ENCODE data around the gene PCDHB4. TPM values are rescaled to one million over a fixed set of nuclear protein-coding genes. Genes with fewer than 3 reads are reported as not detected.
"Not testable (repeated sequence)": the region's sequence is repeated elsewhere in the genome, so short reads cannot be mapped to it uniquely, and the experiment has no call there.

Gene PCDHB4
- total and polyA plus RNA-seq, 2 of the 8 experiments (the other 6 are each of a cell fraction or from before 2014, with no cell fraction given), result 1.3 to 1.5 TPM

DNA sequence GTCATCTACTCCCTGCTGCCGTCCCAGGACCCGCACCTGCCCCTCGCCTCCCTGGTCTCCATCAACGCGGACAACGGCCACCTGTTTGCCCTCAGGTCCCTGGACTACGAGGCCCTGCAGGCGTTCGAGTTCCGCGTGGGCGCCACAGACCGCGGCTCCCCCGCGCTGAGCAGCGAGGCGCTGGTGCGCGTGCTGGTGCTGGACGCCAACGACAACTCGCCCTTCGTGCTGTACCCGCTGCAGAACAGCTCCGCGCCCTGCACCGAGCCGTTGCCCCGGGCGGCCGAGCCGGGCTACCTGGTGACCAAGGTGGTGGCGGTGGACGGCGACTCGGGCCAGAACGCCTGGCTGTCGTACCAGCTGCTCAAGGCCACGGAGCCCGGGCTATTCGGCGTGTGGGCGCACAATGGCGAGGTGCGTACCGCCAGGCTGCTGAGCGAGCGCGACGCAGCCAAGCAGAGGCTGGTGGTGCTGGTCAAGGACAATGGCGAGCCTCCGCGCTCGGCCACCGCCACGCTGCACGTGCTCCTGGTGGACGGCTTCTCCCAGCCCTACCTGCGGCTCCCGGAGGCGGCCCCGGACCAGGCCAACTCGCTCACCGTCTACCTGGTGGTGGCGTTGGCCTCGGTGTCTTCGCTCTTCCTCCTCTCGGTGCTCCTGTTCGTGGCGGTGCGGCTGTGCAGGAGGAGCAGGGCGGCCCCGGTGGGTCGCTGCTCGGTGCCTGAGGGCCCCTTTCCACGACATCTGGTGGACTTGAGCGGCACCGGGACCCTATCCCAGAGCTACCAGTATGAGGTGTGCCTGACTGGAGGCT, 52.9 kb downstream of the PCDHB4 start:
- H4K8ac ChIP-seq (ENCODE audit: extremely low read depth, insufficient read depth, low read length); H4K91ac ChIP-seq (replicated peaks; ENCODE audit: insufficient read length, low read length); H2BK15ac ChIP-seq (ENCODE audit: low read length); H3K27ac ChIP-seq (ENCODE audit: low read depth, low read length); H2BK12ac ChIP-seq (ENCODE audit: low read depth, low read length); H2AK5ac ChIP-seq (ENCODE audit: low read depth, low read length); H3K79me2 ChIP-seq (ENCODE audit: control insufficient read depth in 1 of 2, insufficient read depth in 2 of 2, low read length in 2 of 2); H2BK5ac ChIP-seq (ENCODE audit: low read depth, low read length); H2BK20ac ChIP-seq (ENCODE audit: low read length); H3K27me3 ChIP-seq (replicated peaks in 1 of 4; ENCODE audit: control insufficient read depth in 3 of 4, extremely low read depth in 1 of 4, insufficient read depth in 3 of 4, low read length in 3 of 4); H3K9ac ChIP-seq (replicated peaks in 1 of 4; ENCODE audit: extremely low read depth in 1 of 4, low read depth in 3 of 4, low read length in 3 of 4); FAIRE-seq; H3K79me1 ChIP-seq (ENCODE audit: low read depth, low read length); H3K4me1 ChIP-seq (replicated peaks in 1 of 4; ENCODE audit: control insufficient read depth in 3 of 4, insufficient read depth in 4 of 4, low read length in 3 of 4); H4K20me1 ChIP-seq (replicated peaks in 1 of 2; ENCODE audit: control insufficient read depth in 1 of 2, insufficient read depth in 2 of 2, low read length in 2 of 2); H3K14ac ChIP-seq (ENCODE audit: insufficient read length); DNase-seq (ENCODE audit: low read depth in 1 of 2, low spot score in 2 of 2); H3K4me2 ChIP-seq (ENCODE audit: insufficient read depth in 1 of 2, low read depth in 2 of 2, low read length in 2 of 2); H2BK120ac ChIP-seq (replicated peaks; ENCODE audit: low read depth, low read length); H3K23ac ChIP-seq (ENCODE audit: insufficient read length); H3K4me3 ChIP-seq (ENCODE audit: extremely low read depth in 1 of 4, insufficient read depth in 2 of 4, low read depth in 3 of 4, low read length in 4 of 4); H3K4ac ChIP-seq (replicated peaks; ENCODE audit: insufficient read length, low read depth, low read length); H3K36me3 ChIP-seq (ENCODE audit: control insufficient read depth in 2 of 4, insufficient read depth in 4 of 4, low read length in 3 of 4); H3K18ac ChIP-seq (ENCODE audit: extremely low read depth, low read length); H3K23me2 ChIP-seq (ENCODE audit: low read depth, low read length); H4K5ac ChIP-seq (ENCODE audit: insufficient read length, low read depth, low read length); H2AFZ ChIP-seq (ENCODE audit: low read length); H3K56ac ChIP-seq (replicated peaks; ENCODE audit: insufficient read length, low read depth, low read length); POLR2A ChIA-PET (ENCODE audit: partially characterized antibody): not testable (repeated sequence)
- CTCF ChIA-PET (ENCODE audit: partially characterized antibody), result interaction anchor here (1.4 kb wide), 1 partner anchor 52 kb away, joined by 3 read pairs; no protein-coding TSS in a partner anchor
- H3K9me3 ChIP-seq (ENCODE audit: insufficient read depth in 2 of 2, low read depth in 1 of 2, low read length in 1 of 2), result peaks cover 0 to 15% of the 10 kb centered on the region in 2 experiments; a peak in 1 of 4 replicates
- WGBS, 2 experiments (ENCODE audit: extremely low coverage in 1 of 2, insufficient coverage in 1 of 2, insufficient read length in 1 of 2, insufficient replicate concordance in 2 of 2, low coverage in 1 of 2, low lambda C conversion rate in 2 of 2, missing lambda C conversion rate in 1 of 2), result 96% methylated on average over 51 of the region's 79 CpGs; no CpG with 5 or more reads in 1 of the 2 experiments

Other genes starting within 250 kb of the PCDHB4 start
- 9.3 and 10.6 TPM in 2 replicates for gene PCDHA12, start 246.5 kb upstream of the PCDHB4 start, total RNA-seq (2021; fragmentation: NEBNext Ultra II Directional; extraction: Animal tissue kit (Norgen Biotek cat#: 25700))
- 4.2 and 5.7 TPM in 2 replicates for gene PCDHA12, start 246.5 kb upstream of the PCDHB4 start, polyA plus RNA-seq (2011; rRNA removed)
- 1.1 and 1.2 TPM in 2 replicates for gene PCDHA13, start 239.7 kb upstream of the PCDHB4 start, total RNA-seq (2021; fragmentation: NEBNext Ultra II Directional; extraction: Animal tissue kit (Norgen Biotek cat#: 25700))
- gene PCDHA13, start 239.7 kb upstream of the PCDHB4 start, polyA plus RNA-seq (2011; rRNA removed), result 1.3 and 1.4 TPM in 2 replicates
- 4.5 and 5.0 TPM in 2 replicates for gene PCDHAC1, start 195.5 kb upstream of the PCDHB4 start, total RNA-seq (2021; fragmentation: NEBNext Ultra II Directional; extraction: Animal tissue kit (Norgen Biotek cat#: 25700))
- 2.2 and 2.4 TPM in 2 replicates for gene PCDHAC1, start 195.5 kb upstream of the PCDHB4 start, polyA plus RNA-seq (2011; rRNA removed)
- 3.7 and 4.9 TPM in 2 replicates for gene PCDHAC2, start 155.3 kb upstream of the PCDHB4 start, total RNA-seq (2021; fragmentation: NEBNext Ultra II Directional; extraction: Animal tissue kit (Norgen Biotek cat#: 25700))
- 4.6 and 5.0 TPM in 2 replicates for gene PCDHAC2, start 155.3 kb upstream of the PCDHB4 start, polyA plus RNA-seq (2011; rRNA removed)
- gene PCDHB1, start 70.4 kb upstream of the PCDHB4 start, total RNA-seq (2021; fragmentation: NEBNext Ultra II Directional; extraction: Animal tissue kit (Norgen Biotek cat#: 25700)), result 0.04 and 0.08 TPM in 2 replicates
- gene PCDHB1, start 70.4 kb upstream of the PCDHB4 start, polyA plus RNA-seq (2011; rRNA removed), result 0.03 and 0.05 TPM in 2 replicates
- 25.6 and 28.8 TPM in 2 replicates for gene PCDHB2, start 27.2 kb upstream of the PCDHB4 start, total RNA-seq (2021; fragmentation: NEBNext Ultra II Directional; extraction: Animal tissue kit (Norgen Biotek cat#: 25700))
- gene PCDHB2, start 27.2 kb upstream of the PCDHB4 start, polyA plus RNA-seq (2011; rRNA removed), result 29.2 and 38.0 TPM in 2 replicates
- 3.4 and 4.0 TPM in 2 replicates for gene PCDHB3, start 21.3 kb upstream of the PCDHB4 start, total RNA-seq (2021; fragmentation: NEBNext Ultra II Directional; extraction: Animal tissue kit (Norgen Biotek cat#: 25700))
- 1.6 and 1.8 TPM in 2 replicates for gene PCDHB3, start 21.3 kb upstream of the PCDHB4 start, polyA plus RNA-seq (2011; rRNA removed)
- 2.4 and 2.8 TPM in 2 replicates for gene PCDHB5, start 13.4 kb downstream of the PCDHB4 start, total RNA-seq (2021; fragmentation: NEBNext Ultra II Directional; extraction: Animal tissue kit (Norgen Biotek cat#: 25700))
- 8.2 and 12.5 TPM in 2 replicates for gene PCDHB5, start 13.4 kb downstream of the PCDHB4 start, polyA plus RNA-seq (2011; rRNA removed)
- 0.17 and 0.28 TPM in 2 replicates for gene PCDHB6, start 28.2 kb downstream of the PCDHB4 start, total RNA-seq (2021; fragmentation: NEBNext Ultra II Directional; extraction: Animal tissue kit (Norgen Biotek cat#: 25700))
- 0.29 and 0.39 TPM in 2 replicates for gene PCDHB6, start 28.2 kb downstream of the PCDHB4 start, polyA plus RNA-seq (2011; rRNA removed)
- gene PCDHB7, start 50.8 kb downstream of the PCDHB4 start, total RNA-seq (2021; fragmentation: NEBNext Ultra II Directional; extraction: Animal tissue kit (Norgen Biotek cat#: 25700)), result 0.19 and 0.25 TPM in 2 replicates
- gene PCDHB7, start 50.8 kb downstream of the PCDHB4 start, polyA plus RNA-seq (2011; rRNA removed), result 0.17 and 0.24 TPM in 2 replicates
- 0.92 and 1.1 TPM in 2 replicates for gene PCDHB8, start 56.0 kb downstream of the PCDHB4 start, total RNA-seq (2021; fragmentation: NEBNext Ultra II Directional; extraction: Animal tissue kit (Norgen Biotek cat#: 25700))
- gene PCDHB8, start 56.0 kb downstream of the PCDHB4 start, polyA plus RNA-seq (2011; rRNA removed), result 0.24 and 0.30 TPM in 2 replicates
- 5.2 and 5.9 TPM in 2 replicates for gene PCDHB16, start 60.6 kb downstream of the PCDHB4 start, total RNA-seq (2021; fragmentation: NEBNext Ultra II Directional; extraction: Animal tissue kit (Norgen Biotek cat#: 25700))
- gene PCDHB16, start 60.6 kb downstream of the PCDHB4 start, polyA plus RNA-seq (2011; rRNA removed), result 1.7 and 2.2 TPM in 2 replicates
- 1.6 and 3.8 TPM in 2 replicates for gene PCDHB9, start 65.3 kb downstream of the PCDHB4 start, total RNA-seq (2021; fragmentation: NEBNext Ultra II Directional; extraction: Animal tissue kit (Norgen Biotek cat#: 25700))
- 0.68 and 0.88 TPM in 2 replicates for gene PCDHB9, start 65.3 kb downstream of the PCDHB4 start, polyA plus RNA-seq (2011; rRNA removed)
- 1.8 and 1.9 TPM in 2 replicates for gene PCDHB10, start 70.5 kb downstream of the PCDHB4 start, total RNA-seq (2021; fragmentation: NEBNext Ultra II Directional; extraction: Animal tissue kit (Norgen Biotek cat#: 25700))
- gene PCDHB10, start 70.5 kb downstream of the PCDHB4 start, polyA plus RNA-seq (2011; rRNA removed), result 1.3 and 1.5 TPM in 2 replicates
- gene PCDHB11, start 77.8 kb downstream of the PCDHB4 start, total RNA-seq (2021; fragmentation: NEBNext Ultra II Directional; extraction: Animal tissue kit (Norgen Biotek cat#: 25700)), result 0.86 and 1.4 TPM in 2 replicates
- 0.50 and 0.63 TPM in 2 replicates for gene PCDHB11, start 77.8 kb downstream of the PCDHB4 start, polyA plus RNA-seq (2011; rRNA removed)
- 2.0 and 3.0 TPM in 2 replicates for gene PCDHB12, start 86.9 kb downstream of the PCDHB4 start, total RNA-seq (2021; fragmentation: NEBNext Ultra II Directional; extraction: Animal tissue kit (Norgen Biotek cat#: 25700))
- gene PCDHB12, start 86.9 kb downstream of the PCDHB4 start, polyA plus RNA-seq (2011; rRNA removed), result 1.1 and 1.9 TPM in 2 replicates
- 1.1 and 1.4 TPM in 2 replicates for gene PCDHB13, start 92.1 kb downstream of the PCDHB4 start, total RNA-seq (2021; fragmentation: NEBNext Ultra II Directional; extraction: Animal tissue kit (Norgen Biotek cat#: 25700))
- gene PCDHB13, start 92.1 kb downstream of the PCDHB4 start, polyA plus RNA-seq (2011; rRNA removed), result 1.1 and 1.5 TPM in 2 replicates
- 2.7 and 2.9 TPM in 2 replicates for gene PCDHB14, start 101.5 kb downstream of the PCDHB4 start, total RNA-seq (2021; fragmentation: NEBNext Ultra II Directional; extraction: Animal tissue kit (Norgen Biotek cat#: 25700))
- 2.5 and 2.7 TPM in 2 replicates for gene PCDHB14, start 101.5 kb downstream of the PCDHB4 start, polyA plus RNA-seq (2011; rRNA removed)
- 3.9 and 4.0 TPM in 2 replicates for gene PCDHB15, start 123.6 kb downstream of the PCDHB4 start, total RNA-seq (2021; fragmentation: NEBNext Ultra II Directional; extraction: Animal tissue kit (Norgen Biotek cat#: 25700))
- 2.8 and 4.9 TPM in 2 replicates for gene PCDHB15, start 123.6 kb downstream of the PCDHB4 start, polyA plus RNA-seq (2011; rRNA removed)
- not detected in 2 replicates for gene SLC25A2, start 182.2 kb downstream of the PCDHB4 start, total RNA-seq (2021; fragmentation: NEBNext Ultra II Directional; extraction: Animal tissue kit (Norgen Biotek cat#: 25700))
- 0.05 TPM in 1 of 2 replicates, not detected in the other for gene SLC25A2, start 182.2 kb downstream of the PCDHB4 start, polyA plus RNA-seq (2011; rRNA removed)
- gene TAF7, start 199.0 kb downstream of the PCDHB4 start, total RNA-seq (2021; fragmentation: NEBNext Ultra II Directional; extraction: Animal tissue kit (Norgen Biotek cat#: 25700)), result 99.4 and 101 TPM in 2 replicates
- 23.6 and 29.8 TPM in 2 replicates for gene TAF7, start 199.0 kb downstream of the PCDHB4 start, polyA plus RNA-seq (2011; rRNA removed)
- 0.84 and 0.89 TPM in 2 replicates for gene PCDHGA1, start 208.7 kb downstream of the PCDHB4 start, total RNA-seq (2021; fragmentation: NEBNext Ultra II Directional; extraction: Animal tissue kit (Norgen Biotek cat#: 25700))
- gene PCDHGA1, start 208.7 kb downstream of the PCDHB4 start, polyA plus RNA-seq (2011; rRNA removed), result 0.57 and 1.1 TPM in 2 replicates
- 0.31 and 0.32 TPM in 2 replicates for gene PCDHGA2, start 216.9 kb downstream of the PCDHB4 start, total RNA-seq (2021; fragmentation: NEBNext Ultra II Directional; extraction: Animal tissue kit (Norgen Biotek cat#: 25700))
- 0.39 and 0.61 TPM in 2 replicates for gene PCDHGA2, start 216.9 kb downstream of the PCDHB4 start, polyA plus RNA-seq (2011; rRNA removed)
- gene PCDHGA3, start 222.0 kb downstream of the PCDHB4 start, total RNA-seq (2021; fragmentation: NEBNext Ultra II Directional; extraction: Animal tissue kit (Norgen Biotek cat#: 25700)), result 0.25 and 0.39 TPM in 2 replicates
- gene PCDHGA3, start 222.0 kb downstream of the PCDHB4 start, polyA plus RNA-seq (2011; rRNA removed), result 0.15 and 0.30 TPM in 2 replicates
- 2.8 and 3.9 TPM in 2 replicates for gene PCDHGB1, start 228.3 kb downstream of the PCDHB4 start, total RNA-seq (2021; fragmentation: NEBNext Ultra II Directional; extraction: Animal tissue kit (Norgen Biotek cat#: 25700))
- gene PCDHGB1, start 228.3 kb downstream of the PCDHB4 start, polyA plus RNA-seq (2011; rRNA removed), result 1.3 and 2.0 TPM in 2 replicates
- gene PCDHGA4, start 233.2 kb downstream of the PCDHB4 start, total RNA-seq (2021; fragmentation: NEBNext Ultra II Directional; extraction: Animal tissue kit (Norgen Biotek cat#: 25700)), result 1.9 and 2.5 TPM in 2 replicates
- gene PCDHGA4, start 233.2 kb downstream of the PCDHB4 start, polyA plus RNA-seq (2011; rRNA removed), result 1.4 and 1.7 TPM in 2 replicates
- gene PCDHGB2, start 238.2 kb downstream of the PCDHB4 start, total RNA-seq (2021; fragmentation: NEBNext Ultra II Directional; extraction: Animal tissue kit (Norgen Biotek cat#: 25700)), result 2.8 and 2.9 TPM in 2 replicates
- 1.9 TPM in 2 replicates for gene PCDHGB2, start 238.2 kb downstream of the PCDHB4 start, polyA plus RNA-seq (2011; rRNA removed)
- gene PCDHGA5, start 242.3 kb downstream of the PCDHB4 start, total RNA-seq (2021; fragmentation: NEBNext Ultra II Directional; extraction: Animal tissue kit (Norgen Biotek cat#: 25700)), result 1.0 and 1.3 TPM in 2 replicates
- gene PCDHGA5, start 242.3 kb downstream of the PCDHB4 start, polyA plus RNA-seq (2011; rRNA removed), result 1.1 TPM in 2 replicates
- gene PCDHGB3, start 248.4 kb downstream of the PCDHB4 start, total RNA-seq (2021; fragmentation: NEBNext Ultra II Directional; extraction: Animal tissue kit (Norgen Biotek cat#: 25700)), result 1.3 and 1.6 TPM in 2 replicates
- gene PCDHGB3, start 248.4 kb downstream of the PCDHB4 start, polyA plus RNA-seq (2011; rRNA removed), result 1.9 and 2.0 TPM in 2 replicates

Measured in H1 (cell line).